GM21786 (cell line): Measurements from ENCODE around the gene VAX1.
"Not testable (repeated sequence)": the region's sequence is repeated elsewhere in the genome, so short reads cannot be mapped to it uniquely, and the experiment has no call there.

Experiments used
- ATAC-seq: cut with Tn5 transposase; IDR thresholded peaks from one replicate; pipeline ENCODE4 v1.9.1; 2021; ENCODE audit not compliant: unreplicated experiment

Gene VAX1

GRCh38 chr10:117136391-117136975 lies 1.6 kb downstream of the VAX1 start:
- ATAC-seq, result no peak

GRCh38 chr10:117135480-117136140 lies 2.5 kb downstream of the VAX1 start:
- ATAC-seq, result no peak

- no peak for ATAC-seq
Measured at GRCh38 chr10:117135026-117135372, 3.1 kb downstream of the VAX1 start.

- ATAC-seq, result no peak
Measured at GRCh38 chr10:117134306-117135025, 3.6 kb downstream of the VAX1 start.

GRCh38 chr10:117134056-117134305 lies 4.1 kb downstream of the VAX1 start:
- no peak for ATAC-seq

GRCh38 chr10:117133273-117134055 lies 4.6 kb downstream of the VAX1 start:
- ATAC-seq, result no peak

- no peak for ATAC-seq
Measured at GRCh38 chr10:117132751-117133231, 5.3 kb downstream of the VAX1 start.

GRCh38 chr10:117131376-117132327 lies 6.4 kb downstream of the VAX1 start:
- no peak for ATAC-seq

- ATAC-seq, result no peak
Measured at GRCh38 chr10:117130862-117131375, 7.2 kb downstream of the VAX1 start.

GRCh38 chr10:117130346-117130745 lies 7.7 kb downstream of the VAX1 start:
- ATAC-seq, result no peak

GRCh38 chr10:117126645-117127044 lies 11.4 kb downstream of the VAX1 start:
- ATAC-seq, result not testable (repeated sequence)

GRCh38 chr10:117126034-117126433 lies 12.0 kb downstream of the VAX1 start:
- ATAC-seq, result no peak

- no peak for ATAC-seq
Measured at GRCh38 chr10:117112220-117112619, 25.9 kb downstream of the VAX1 start.

- no peak for ATAC-seq
Measured at GRCh38 chr10:117107238-117107637, 30.8 kb downstream of the VAX1 start.

- no peak for ATAC-seq
Measured at GRCh38 chr10:117096599-117097201, 41.4 kb downstream of the VAX1 start.

- no peak for ATAC-seq
Measured at GRCh38 chr10:117094856-117095255, 43.2 kb downstream of the VAX1 start.

GRCh38 chr10:117092386-117092785 lies 45.7 kb downstream of the VAX1 start:
- ATAC-seq, result no peak

- ATAC-seq, result no peak
Measured at GRCh38 chr10:117090834-117091233, 47.2 kb downstream of the VAX1 start.

GRCh38 chr10:117087521-117087920 lies 50.5 kb downstream of the VAX1 start:
- ATAC-seq, result no peak

- no peak for ATAC-seq
Measured at GRCh38 chr10:117086546-117086945, 51.5 kb downstream of the VAX1 start.
